GM18511 (cell line): ENCODE measurements around the gene MFSD1.
A peak's percentile ranks its signal among the peaks of the same experiment; 100 is the strongest.

Experiments
- ATAC-seq: cut with Tn5 transposase; IDR thresholded peaks from one replicate; pipeline ENCODE4 v1.9.1; 2021; ENCODE audit warnings: mild to moderate bottlenecking, moderate library complexity; ENCODE audit not compliant: unreplicated experiment

Gene MFSD1

GRCh38 chr3:158801696-158802408 is at the start of gene MFSD1:
Gene MFSD1, plus strand, starts transcription at chr3:158802054. Its CDS starts 99 bp downstream, at chr3:158802153.
- peak; percentile 99 for ATAC-seq

- no peak for ATAC-seq
Measured at GRCh38 chr3:158753854-158754253, 48.0 kb upstream of the MFSD1 start.

- no peak for ATAC-seq
Measured at GRCh38 chr3:158755421-158755820, 46.4 kb upstream of the MFSD1 start.

- no peak for ATAC-seq
Measured at GRCh38 chr3:158761350-158761749, 40.5 kb upstream of the MFSD1 start.

GRCh38 chr3:158762701-158763100 is 39.2 kb upstream of the MFSD1 start:
- ATAC-seq = no peak

GRCh38 chr3:158763421-158763820 is 38.4 kb upstream of the MFSD1 start:
- no peak for ATAC-seq

- ATAC-seq = no peak
Measured at GRCh38 chr3:158765518-158766205, 36.2 kb upstream of the MFSD1 start.

- ATAC-seq = no peak
Measured at GRCh38 chr3:158766364-158766763, 35.5 kb upstream of the MFSD1 start.

GRCh38 chr3:158768361-158768787 is 33.5 kb upstream of the MFSD1 start:
- no peak for ATAC-seq

GRCh38 chr3:158768881-158769543 is 32.8 kb upstream of the MFSD1 start:
- ATAC-seq = no peak

GRCh38 chr3:158769549-158769948 is 32.3 kb upstream of the MFSD1 start:
- no peak for ATAC-seq

- no peak for ATAC-seq
Measured at GRCh38 chr3:158769952-158770740, 31.7 kb upstream of the MFSD1 start.

- ATAC-seq = no peak
Measured at GRCh38 chr3:158770741-158771350, 31.0 kb upstream of the MFSD1 start.

GRCh38 chr3:158771577-158771976 is 30.3 kb upstream of the MFSD1 start:
- no peak for ATAC-seq

- ATAC-seq = no peak
Measured at GRCh38 chr3:158771982-158772381, 29.9 kb upstream of the MFSD1 start.

GRCh38 chr3:158773166-158773565 is 28.7 kb upstream of the MFSD1 start:
- no peak for ATAC-seq

- ATAC-seq = no peak
Measured at GRCh38 chr3:158773845-158774830, 27.7 kb upstream of the MFSD1 start.

GRCh38 chr3:158774965-158775364 is 26.9 kb upstream of the MFSD1 start:
- no peak for ATAC-seq
